Pancreas (tissue), 10 donors: ENCODE results near the gene BMERB1. TPM values are rescaled to one million over a fixed set of nuclear protein-coding genes. Genes with fewer than 3 reads are reported as not detected.
A peak's percentile ranks its signal among the peaks of the same experiment; 100 is the strongest.
"Not testable (repeated sequence)": the region's sequence is repeated elsewhere in the genome, so short reads cannot be mapped to it uniquely, and the experiment has no call there.

Source experiments
- ATAC-seq, 4 donors: fragments of 200-7000 bp; cut with Tn5 transposase; one replicate each; pipeline versions ENCODE4 v1.8.0 to v1.9.1; 2020; ENCODE audit warnings: mild to moderate bottlenecking in 4 of 4, moderate library complexity in 4 of 4
- DNase-seq, 6 donors: peaks; one replicate each; pipeline ENCODE4 v3.0.0-alpha.2; 2020
- FAIRE-seq: peaks from 2 replicates; lab custom pipeline; 2012; peaks lifted over from hg19 to GRCh38; lab: Jason Lieb, UNC
- H3K27ac ChIP-seq, 4 donors: fragments of 200-600 bp; sonication (generic); 1 replicate in 3 of 4; 2 replicates in 1 of 4; pipeline versions ENCODE4 v1.5.0 to v1.8.0; 2020
- H3K27me3 ChIP-seq, 4 donors: fragments of 200-600 bp; one replicate each; pipeline ENCODE4 v1.8.0; 2021
- H3K36me3 ChIP-seq, 3 donors: fragments of 200-600 bp; sonication (generic) in 1 of 3; one replicate each; pipeline versions ENCODE4 v1.5.0 to v1.8.0; 2020 to 2021
- H3K4me1 ChIP-seq, 3 donors: fragments of 200-600 bp; one replicate each; pipeline ENCODE4 v1.8.0; 2021
- H3K4me3 ChIP-seq, 4 donors: fragments of 200-600 bp; sonication (generic) in 2 of 4; one replicate each; pipeline versions ENCODE4 v1.5.0 to v1.8.0; 2020 to 2021
- H3K9me3 ChIP-seq, 4 donors: fragments of 200-600 bp; one replicate each; pipeline ENCODE4 v1.8.0; 2021
- CTCF ChIP-seq, 4 donors: fragments of 200-600 bp; sonication (generic) in 3 of 4; IDR thresholded peaks; one replicate each; pipeline versions ENCODE4 v1.5.0 to v1.8.0; 2021; ENCODE audit warnings: antibody characterized with exemption in 4 of 4
- WGBS, 2 donors: extraction: QIAGEN DNeasy Blood & Tissue Kit; methylation state at CpG; one replicate each; pipeline ENCODE4 v1.1.7; 2013; 5-methylcytosine and 5-hydroxymethylcytosine counted together
- intact Hi-C, 3 donors: fragments of 100-400 bp; cut with DNase I; formaldehyde crosslinking; loops; one replicate each; pipeline versions ENCODE4 v1.11.1 to v1.14.2; 2022
- polyA plus RNA-seq, 2 donors: library from polyadenylated mRNA; stranded (reverse); fragments of 200-250 nt; gene quantifications; one replicate each; pipeline ENCODE4 v1.2.3, GENCODE V29; 2013
- total RNA-seq, 6 donors: library from RNA; stranded (reverse); fragmentation: NEBNext Ultra II Directional in 4 of 6; extraction: Animal tissue kit (Norgen Biotek cat#: 25700) in 4 of 6; gene quantifications; one replicate each; pipeline versions ENCODE4 v1.2.1 to v1.2.4, GENCODE V29; 2021 to 2023
- donor health status: healthy with polysubstance abuse.
- donor health status: DM: no; HTN: no; CAD: no; lungs with moderate emphysema.
- donor health status: DM: no; HTN: no; CAD: no.
- donor health status: control.
- donor health status: control.
- donor health status: Bipolar disorder and iron deficiency.
- donor health status: DM: yes; HTN: yes; CAD: no.
- donor health status: DM: no; HTN: no; CAD: no.
- donor health status: DM: no; HTN: no; CAD: no.
- donor health status: DM: yes; HTN: yes; CAD: no.

The BMERB1 gene
- 10 to 100 TPM; 16.0 to 21.7 (median 17.5) TPM for total RNA-seq
- 10 to 100 TPM; 10.3 to 20.9 TPM for polyA plus RNA-seq

- no peak within 1 kb of the TSS for H3K27ac ChIP-seq
- no peak for TF ChIP-seq CTCF (IDR thresholded peaks at IDR 0.05)
- H3K9me3 ChIP-seq: no peaks in the 10 kb centered on the region
- H3K4me1 ChIP-seq: no peaks in the 10 kb centered on the region
- no peaks in the 10 kb centered on the region for H3K36me3 ChIP-seq
- intact Hi-C loops: no loop called here
- peak within 1 kb of the TSS; percentile 69 to 84 (median 74) for H3K4me3 ChIP-seq
- H3K27me3 ChIP-seq: no peaks in the 10 kb centered on the region
- DNase-seq: peak; percentile 59 to 89 (median 74)
- peak; percentile 89 to 95 (median 92) for ATAC-seq
- WGBS, 2 donors: 0 to 1% methylated on average over 50 to 63 of the region's 63 CpGs
- FAIRE-seq: no peak
These were observed at the start of gene BMERB1 for GRCh38 chr16:15434425-15435215. BMERB1 (plus strand) TSS chr16:15434588; CDS start chr16:15434654, 66 bp downstream.

GRCh38 chr16:15388060-15388459 lies 46.3 kb upstream of the BMERB1 start:
- H3K4me3 ChIP-seq, H3K36me3 ChIP-seq, DNase-seq, ATAC-seq, H3K27me3 ChIP-seq, H3K9me3 ChIP-seq, intact Hi-C loops, FAIRE-seq, H3K4me1 ChIP-seq: not testable (repeated sequence)
- peak overlapping the region in 3 of 4 donors; percentile 12 to 58 (median 35) for H3K27ac ChIP-seq
- WGBS, 2 donors: 46 to 55% methylated on average over 6 of the region's 6 CpGs

GRCh38 chr16:15389916-15390315 lies 44.5 kb upstream of the BMERB1 start:
- H3K4me1 ChIP-seq, H3K27ac ChIP-seq, H3K27me3 ChIP-seq, FAIRE-seq, DNase-seq, H3K4me3 ChIP-seq, H3K9me3 ChIP-seq, H3K36me3 ChIP-seq, intact Hi-C loops, ATAC-seq: not testable (repeated sequence)
- WGBS, 2 donors: 83 to 85% methylated on average over 5 of the region's 5 CpGs

GRCh38 chr16:15393025-15393424 lies 41.4 kb upstream of the BMERB1 start:
- intact Hi-C loops, H3K4me3 ChIP-seq, H3K27me3 ChIP-seq, H3K27ac ChIP-seq, ATAC-seq, H3K9me3 ChIP-seq, FAIRE-seq, H3K4me1 ChIP-seq, H3K36me3 ChIP-seq, DNase-seq: not testable (repeated sequence)
- 89 to 93% methylated on average over 6 to 8 of the region's 8 CpGs for WGBS, 2 donors

GRCh38 chr16:15395631-15396508 lies 38.5 kb upstream of the BMERB1 start, which contains the start of gene MPV17L:
MPV17L (plus strand) TSS chr16:15395754; CDS start chr16:15395898, 144 bp downstream.
- 1 to 2% methylated on average over 74 to 79 of the region's 79 CpGs for WGBS, 2 donors
- not testable (repeated sequence) for FAIRE-seq

GRCh38 chr16:15396509-15396829 lies 37.9 kb upstream of the BMERB1 start:
- peak overlapping the region; percentile 57 to 84 (median 60) for H3K4me3 ChIP-seq
- peak overlapping the region; percentile 86 to 92 (median 90) for H3K27ac ChIP-seq
- DNase-seq: peak in 1 of 6 donors; percentile 35
- H3K36me3 ChIP-seq, H3K27me3 ChIP-seq, FAIRE-seq, intact Hi-C loops, H3K9me3 ChIP-seq: not testable (repeated sequence)
- H3K4me1 ChIP-seq: peaks cover 0 to 12% (median 8%) of the 10 kb centered on the region in 3 donors
- peak; percentile 8 to 12 (median 9) for ATAC-seq
- WGBS, 2 donors: 5 to 18% methylated on average over 8 of the region's 8 CpGs

More at GRCh38 chr16:15395631-15396508, 38.5 kb upstream of the BMERB1 start, which contains the start of gene MPV17L:
- Histone ChIP-seq H3K4me3 (peak within 1 kb of the TSS; percentile 57 to 84 (median 60)), H3K4me1 (peaks cover 0 to 12% (median 8%) of the 10 kb centered on the region in 3 donors), H3K27ac (peak within 1 kb of the TSS; percentile 86 to 92 (median 90))
- intact Hi-C loops, H3K27me3 ChIP-seq, H3K9me3 ChIP-seq, H3K36me3 ChIP-seq: not testable (repeated sequence)
- ATAC-seq: peak; percentile 73 to 83 (median 81)
- peak; percentile 80 to 94 (median 84) for DNase-seq
